ENCODE measurements around the gene C1orf216. TPM values are rescaled to one million over a fixed set of nuclear protein-coding genes. Genes with fewer than 3 reads are reported as not detected.

The C1orf216 gene
- total RNA-seq, 1 experiment from 2014 or later: 13.9 TPM

- TF ChIP-seq TCF7L2 (IDR thresholded peaks at IDR 0.05; ENCODE audit: borderline replicate concordance, extremely low read depth, insufficient read depth, insufficient read length) (no peak), CBX3 (IDR thresholded peaks at IDR 0.05; ENCODE audit: low read depth) (no peak), SIN3A (IDR thresholded peaks at IDR 0.05; ENCODE audit: low read depth) (no peak), EZH2phosphoT487 (IDR thresholded peaks at IDR 0.05; ENCODE audit: borderline replicate concordance) (no peak), POLR2A (IDR thresholded peaks at IDR 0.05; ENCODE audit: borderline replicate concordance, extremely low read depth, insufficient read depth, insufficient read length) (no peak), CEBPB (IDR thresholded peaks at IDR 0.05; ENCODE audit: low read depth) (no peak), FOSL1 (IDR thresholded peaks at IDR 0.05; ENCODE audit: low read depth) (no peak), CTCF (IDR thresholded peaks at IDR 0.05 in 2 of 3, conservative IDR thresholded peaks at IDR 0.05 in 1 of 3; ENCODE audit: borderline replicate concordance in 1 of 3, insufficient read depth in 1 of 3, low read depth in 2 of 3, low read length in 2 of 3) (no peak), EGR1 (IDR thresholded peaks at IDR 0.05; ENCODE audit: low read depth) (no peak)
- TF ChIP-seq, protein P1, sequence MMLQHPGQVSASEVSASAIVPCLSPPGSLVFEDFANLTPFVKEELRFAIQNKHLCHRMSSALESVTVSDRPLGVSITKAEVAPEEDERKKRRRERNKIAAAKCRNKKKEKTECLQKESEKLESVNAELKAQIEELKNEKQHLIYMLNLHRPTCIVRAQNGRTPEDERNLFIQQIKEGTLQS (IDR thresholded peaks at IDR 0.05): no peak
These were observed 11.7 kb downstream of the C1orf216 start (continued) for GRCh38 chr1:35706846-35707600.

- Histone ChIP-seq H3K79me2 (ENCODE audit: insufficient read depth, low read length) (no peaks in the 10 kb centered on the region), H3K9ac (ENCODE audit: low read length) (no peak overlapping the region), H3K9me3 (ENCODE audit: control insufficient read depth in 1 of 2, insufficient read depth in 1 of 2, low read depth in 1 of 2, low read length in 2 of 2) (no peaks in the 10 kb centered on the region), H2AFZ (ENCODE audit: low read depth, low read length, poor library complexity, severe bottlenecking) (no peak overlapping the region), H4K20me1 (ENCODE audit: insufficient read depth) (no peaks in the 10 kb centered on the region), H3K36me3 (ENCODE audit: control insufficient read depth in 1 of 2, insufficient read depth in 2 of 2, low read length in 2 of 2) (no peaks in the 10 kb centered on the region), H3K4me2 (ENCODE audit: low read length) (no peak overlapping the region), H3K9me2 (ENCODE audit: insufficient read depth) (no peaks in the 10 kb centered on the region), H3K27me3 (ENCODE audit: insufficient read depth, low read length) (no peaks in the 10 kb centered on the region; the same call in 1 of the 2 replicates), H3K4me1 (ENCODE audit: control insufficient read depth in 1 of 2, insufficient read depth in 2 of 2, low read length in 2 of 2) (no peaks in the 10 kb centered on the region), H3K27ac (ENCODE audit: low read depth, low read length) (no peak overlapping the region), H3K4me3 (replicated peaks in 1 of 2; ENCODE audit: low read depth in 1 of 2, low read length in 2 of 2) (no peak overlapping the region)
- ATAC-seq (no peak), DNase-seq (ENCODE audit: low read depth, low spot score) (no peak)
- CTCF ChIA-PET: interaction anchor here (0.7 kb wide), 2 partner anchors 13 to 136 kb away, joined by 3 to 4 read pairs; no protein-coding TSS in a partner anchor
- POLR2A ChIA-PET: interaction anchor here (0.7 kb wide), 1 partner anchor 10 kb away, joined by 3 read pairs; no protein-coding TSS in a partner anchor
- RAD21 ChIA-PET (ENCODE audit: low non-redundant PET in 1 of 2, low total read pairs in 2 of 2, uncharacterized antibody in 2 of 2, unreplicated experiment in 2 of 2): no interaction called here
- intact Hi-C loops (cut with micrococcal nuclease): no loop called here
- BruUV-seq (replicated peaks): no TSS peak
- TF ChIP-seq POLR2AphosphoS5 (IDR thresholded peaks at IDR 0.05; ENCODE audit: low read depth, low read length) (no peak), REST (IDR thresholded peaks at IDR 0.05; ENCODE audit: low read depth) (no peak), EZH2 (IDR thresholded peaks at IDR 0.05) (no peak), CBX3 (IDR thresholded peaks at IDR 0.05; ENCODE audit: low read depth) (no peak), SRF (IDR thresholded peaks at IDR 0.05; ENCODE audit: low read depth) (no peak), TCF7L2 (IDR thresholded peaks at IDR 0.05; ENCODE audit: borderline replicate concordance, extremely low read depth, insufficient read depth, insufficient read length) (no peak), ELF1 (IDR thresholded peaks at IDR 0.05; ENCODE audit: borderline replicate concordance, low read depth) (no peak), MAX (IDR thresholded peaks at IDR 0.05) (no peak)
- TF ChIP-seq, protein P1 (IDR thresholded peaks at IDR 0.05): no peak
These were observed 16.2 kb downstream of the C1orf216 start for GRCh38 chr1:35702508-35702907.
